Esophagus squamous epithelium (tissue), 4 donors: ENCODE measurements around the gene PPP2R5C.

Source experiments
- POLR2A ChIP-seq, 4 donors: fragments of 450-650 bp; IDR thresholded peaks; one replicate each; pipeline ENCODE4 v1.6.1; 2017; ENCODE audit warnings: antibody characterized with exemption in 4 of 4, mild to moderate bottlenecking in 4 of 4, moderate library complexity in 3 of 4
- TF ChIP-seq, protein P1 (sequence below), 6 experiments: fragments of 450-650 bp in 4 of 6; fragments of 200-600 bp in 2 of 6; sonication (generic) in 2 of 6; IDR thresholded peaks; one replicate each; pipeline ENCODE4 v1.5.1; 2016 to 2019; ENCODE audit warnings: antibody characterized with exemption in 6 of 6, mild to moderate bottlenecking in 4 of 6, moderate library complexity in 4 of 6

- TF ChIP-seq, protein P1, sequence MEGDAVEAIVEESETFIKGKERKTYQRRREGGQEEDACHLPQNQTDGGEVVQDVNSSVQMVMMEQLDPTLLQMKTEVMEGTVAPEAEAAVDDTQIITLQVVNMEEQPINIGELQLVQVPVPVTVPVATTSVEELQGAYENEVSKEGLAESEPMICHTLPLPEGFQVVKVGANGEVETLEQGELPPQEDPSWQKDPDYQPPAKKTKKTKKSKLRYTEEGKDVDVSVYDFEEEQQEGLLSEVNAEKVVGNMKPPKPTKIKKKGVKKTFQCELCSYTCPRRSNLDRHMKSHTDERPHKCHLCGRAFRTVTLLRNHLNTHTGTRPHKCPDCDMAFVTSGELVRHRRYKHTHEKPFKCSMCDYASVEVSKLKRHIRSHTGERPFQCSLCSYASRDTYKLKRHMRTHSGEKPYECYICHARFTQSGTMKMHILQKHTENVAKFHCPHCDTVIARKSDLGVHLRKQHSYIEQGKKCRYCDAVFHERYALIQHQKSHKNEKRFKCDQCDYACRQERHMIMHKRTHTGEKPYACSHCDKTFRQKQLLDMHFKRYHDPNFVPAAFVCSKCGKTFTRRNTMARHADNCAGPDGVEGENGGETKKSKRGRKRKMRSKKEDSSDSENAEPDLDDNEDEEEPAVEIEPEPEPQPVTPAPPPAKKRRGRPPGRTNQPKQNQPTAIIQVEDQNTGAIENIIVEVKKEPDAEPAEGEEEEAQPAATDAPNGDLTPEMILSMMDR (IDR thresholded peaks at IDR 0.05) = no peak
- TF ChIP-seq POLR2A (IDR thresholded peaks at IDR 0.05) = no peak
Observed at GRCh38 chr14:101918065-101918989, 156.8 kb downstream of the PPP2R5C start.
